DMS114 treated with DMSO at 0.1 percent for 48 hours (cell line): Measurements from ENCODE around the gene NPHP3.
"Not testable (repeated sequence)": the region's sequence is repeated elsewhere in the genome, so short reads cannot be mapped to it uniquely, and the experiment has no call there.

Experiments used
- DNase-seq: peaks from one replicate; lab custom pipeline; 2025; ENCODE audit not compliant: unreplicated experiment; lab: John Stamatoyannopoulos, UW

NPHP3 gene

DNA sequence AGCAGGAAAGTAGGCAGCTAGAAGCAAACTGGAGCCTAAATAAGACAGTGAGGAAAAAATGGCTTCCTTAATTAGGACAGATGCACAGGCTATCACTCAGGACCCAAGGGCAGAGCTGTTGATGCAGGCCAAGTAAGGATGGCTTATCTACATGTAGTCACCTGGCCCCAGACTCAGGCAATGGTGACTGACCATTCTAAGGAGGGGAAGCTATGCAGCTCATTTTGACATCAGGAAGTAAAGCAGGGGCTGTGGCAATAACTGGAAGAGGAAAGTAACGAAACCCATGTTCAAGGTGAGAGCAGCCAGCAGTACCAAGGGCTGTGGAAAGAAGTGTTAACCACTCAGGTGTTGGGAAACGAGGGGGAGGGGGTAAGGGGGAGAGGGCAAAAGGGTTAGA, 78.8 kb downstream of the NPHP3 start:
- no peak for DNase-seq

DNA sequence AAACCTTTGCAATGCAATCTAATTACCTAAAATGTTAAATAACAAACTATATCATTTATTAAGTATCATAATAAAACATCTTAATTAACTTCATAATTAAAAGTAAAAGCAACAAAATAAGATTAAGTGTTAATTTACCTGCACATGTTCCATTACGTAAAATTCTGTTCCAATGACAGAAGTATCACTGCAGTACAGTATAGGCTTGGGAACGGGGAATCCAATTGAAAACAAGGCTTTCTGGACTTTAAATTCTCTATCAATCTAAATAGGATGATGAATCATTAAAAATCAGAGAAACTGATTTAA, 79.7 kb downstream of the NPHP3 start:
- no peak for DNase-seq

DNA sequence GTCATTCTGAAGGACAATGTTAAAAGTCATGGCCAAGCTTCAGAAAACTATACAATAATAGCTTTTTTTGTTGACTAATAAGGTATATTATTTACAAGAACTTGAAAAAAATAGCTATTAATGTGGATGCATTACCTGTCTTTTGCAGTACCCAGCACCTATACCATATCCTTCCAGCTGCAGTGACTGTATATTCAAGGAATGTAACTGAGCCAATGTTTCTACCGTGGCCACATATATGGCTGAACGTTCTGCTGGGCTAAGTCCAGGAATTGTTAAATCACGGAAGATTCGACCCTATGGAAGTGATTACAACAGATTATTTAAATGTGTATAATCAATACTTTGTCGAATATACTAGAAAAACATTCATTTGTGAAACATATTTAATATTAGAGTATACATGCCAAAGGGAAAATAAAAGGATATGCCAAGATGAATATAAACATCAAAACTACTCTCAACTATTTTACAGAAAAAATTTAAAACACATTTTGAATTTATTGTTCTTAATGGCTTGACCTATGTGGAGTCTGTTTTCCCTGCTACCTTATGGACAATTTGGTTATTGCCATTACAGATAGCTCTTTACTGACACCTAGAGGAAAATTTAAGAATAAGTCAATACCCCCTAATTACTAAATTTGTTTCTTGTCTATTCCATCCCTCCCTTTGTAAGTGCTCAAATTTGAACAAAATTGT, 80.2 kb downstream of the NPHP3 start:
- DNase-seq = peak; percentile 74

DNA sequence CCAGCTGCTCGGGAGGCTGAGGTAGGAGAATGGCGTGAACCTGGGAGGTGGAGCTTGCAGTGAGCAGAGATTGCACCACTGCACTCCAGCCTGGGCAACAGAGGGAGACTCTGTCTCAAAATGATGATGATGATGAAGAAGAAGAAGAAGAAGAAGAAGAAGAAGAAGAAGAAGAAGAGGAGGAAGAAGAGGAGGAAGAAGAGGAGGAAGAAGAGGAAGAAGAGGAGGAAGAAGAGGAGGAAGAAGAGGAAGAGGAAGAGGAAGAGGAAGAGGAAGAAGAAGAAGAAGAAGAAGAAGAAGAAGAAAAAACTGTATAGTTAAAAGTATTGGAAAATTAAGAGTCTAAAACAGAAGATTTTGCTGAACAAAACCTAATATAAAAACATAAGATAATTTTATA, 80.8 kb downstream of the NPHP3 start:
- not testable (repeated sequence) for DNase-seq

DNA sequence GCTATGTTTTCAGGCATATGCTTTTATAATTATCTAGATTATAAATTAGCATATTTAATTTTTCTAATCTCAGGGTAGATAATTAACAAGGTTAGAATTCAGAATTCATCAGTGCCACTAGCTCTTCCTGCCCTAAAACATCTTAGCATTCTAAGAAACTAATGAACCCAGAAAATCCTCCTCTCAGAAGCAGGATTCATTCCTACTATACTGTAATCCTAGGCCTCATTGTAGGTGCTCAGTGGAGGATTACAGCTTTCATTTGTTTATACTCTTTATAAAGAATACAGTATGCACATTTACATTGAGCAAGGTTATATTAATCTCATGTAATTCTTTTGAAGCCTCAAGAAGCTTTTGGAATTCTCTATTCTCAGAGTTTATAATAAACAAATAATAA, 83.5 kb downstream of the NPHP3 start:
- no peak for DNase-seq

DNA sequence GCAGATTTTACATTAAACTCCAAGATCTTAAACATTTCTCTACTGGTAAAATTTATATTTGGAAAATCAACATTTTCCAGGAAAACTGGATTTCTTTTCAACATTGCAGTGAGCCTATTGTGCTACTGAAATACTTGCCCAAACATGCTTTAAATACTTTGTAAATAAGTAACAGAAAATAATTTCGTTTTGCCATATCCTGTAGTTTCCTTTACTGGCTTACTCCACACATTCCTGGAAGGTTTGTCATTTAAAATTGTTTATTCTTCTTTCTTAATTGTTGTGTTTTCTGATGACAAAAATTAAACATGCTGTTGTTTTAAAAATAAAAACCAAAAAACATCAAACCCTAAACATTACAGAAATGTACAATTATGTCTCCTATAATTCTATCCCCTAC, 84.6 kb downstream of the NPHP3 start:
- no peak for DNase-seq

DNA sequence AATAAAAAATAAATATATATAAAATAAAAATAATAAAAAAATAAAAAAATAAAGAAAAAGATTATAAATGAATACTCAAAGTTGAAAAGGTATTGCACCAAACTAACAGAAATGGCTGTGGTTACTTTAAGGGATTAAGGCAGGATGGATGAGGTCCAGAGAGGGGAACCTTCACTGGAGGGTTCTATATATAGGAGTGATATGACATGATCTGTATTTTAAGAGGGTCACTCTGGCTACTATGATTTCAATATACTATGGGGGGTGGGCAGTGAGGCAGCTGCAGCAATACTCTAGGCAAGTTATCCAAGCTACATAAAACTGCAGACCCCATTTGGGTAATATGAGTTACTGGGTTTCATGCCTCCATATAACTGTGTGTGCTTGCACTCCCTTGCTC, 87.2 kb downstream of the NPHP3 start:
- DNase-seq = no peak
